ENCODE results near the gene RNF14. TPM values are rescaled to one million over a fixed set of nuclear protein-coding genes. Genes with fewer than 3 reads are reported as not detected.
A peak's percentile ranks its signal among the peaks of the same experiment; 100 is the strongest.

Gene RNF14
- total and polyA plus RNA-seq, 9 of the 15 experiments (the other 6 are each of a cell fraction or from before 2014, with no cell fraction given): 36.3 to 140 (median 75.1) TPM

DNA sequence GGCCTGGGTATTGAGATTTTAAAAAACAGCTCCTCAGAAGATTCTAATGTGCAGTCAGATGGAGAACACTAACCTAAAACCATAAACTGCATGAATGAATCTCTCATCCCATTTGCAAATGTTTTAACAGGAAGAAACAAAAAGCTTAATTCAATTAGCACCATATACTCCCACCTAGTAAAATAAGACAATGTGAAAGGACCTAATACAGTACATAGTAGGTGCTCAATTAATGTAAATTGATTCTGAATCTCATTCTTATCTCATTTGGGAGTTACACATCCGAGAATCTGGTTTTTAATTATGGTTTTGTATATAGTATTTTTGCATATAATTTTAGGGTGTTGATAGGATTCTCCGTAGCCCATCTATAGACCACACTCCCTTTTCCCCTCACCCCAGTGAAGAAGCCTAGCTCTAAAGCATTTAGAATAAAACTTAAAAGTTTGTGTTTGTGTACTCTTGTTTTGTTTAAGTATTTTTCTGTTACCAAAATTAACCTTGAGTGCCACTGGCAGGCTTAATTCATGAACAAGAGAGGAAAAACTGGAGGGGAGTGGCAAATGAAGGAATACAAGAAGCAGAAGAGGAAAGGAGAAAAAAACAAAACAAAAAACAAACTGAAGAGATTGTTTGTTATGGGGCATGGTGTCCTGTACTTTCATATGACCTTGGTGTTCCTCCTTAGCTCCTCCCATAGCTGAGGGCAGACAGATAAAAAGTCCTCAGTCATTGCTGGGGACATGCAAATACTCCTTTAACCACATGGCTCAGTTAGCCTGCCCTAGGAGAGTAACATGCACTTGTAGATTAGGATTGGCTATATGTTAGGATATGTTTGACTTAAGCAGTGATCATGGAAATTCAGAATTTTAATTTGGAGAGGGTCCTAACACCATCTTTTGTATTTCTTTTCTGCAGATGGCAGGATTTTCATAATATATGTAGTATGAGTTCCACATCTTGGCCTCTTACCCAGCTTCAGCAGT lies 1.2 kb downstream of the RNF14 start (continued):
- TF ChIP-seq, protein P1, sequence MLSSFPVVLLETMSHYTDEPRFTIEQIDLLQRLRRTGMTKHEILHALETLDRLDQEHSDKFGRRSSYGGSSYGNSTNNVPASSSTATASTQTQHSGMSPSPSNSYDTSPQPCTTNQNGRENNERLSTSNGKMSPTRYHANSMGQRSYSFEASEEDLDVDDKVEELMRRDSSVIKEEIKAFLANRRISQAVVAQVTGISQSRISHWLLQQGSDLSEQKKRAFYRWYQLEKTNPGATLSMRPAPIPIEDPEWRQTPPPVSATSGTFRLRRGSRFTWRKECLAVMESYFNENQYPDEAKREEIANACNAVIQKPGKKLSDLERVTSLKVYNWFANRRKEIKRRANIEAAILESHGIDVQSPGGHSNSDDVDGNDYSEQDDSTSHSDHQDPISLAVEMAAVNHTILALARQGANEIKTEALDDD (IDR thresholded peaks at IDR 0.05): peak; percentile 77
- no peak for TF ChIP-seq E2F3 (CRISPR knock-in tag; IDR thresholded peaks at IDR 0.05)
- TF ChIP-seq ZNF121 (CRISPR knock-in tag; conservative IDR thresholded peaks at IDR 0.05): no peak
- TF ChIP-seq NFIC (IDR thresholded peaks at IDR 0.05): no peak
- TF ChIP-seq CEBPB (tag; IDR thresholded peaks at IDR 0.05): no peak
- no peak for TF ChIP-seq U2AF2 (optimal IDR thresholded peaks at IDR 0.05; ENCODE audit: low read depth, low read length)
- TF ChIP-seq CREM (IDR thresholded peaks at IDR 0.05; ENCODE audit: low read depth): 0 out of 2 replicates have a peak, but pooled peaks have one; percentile 28
- TF ChIP-seq, protein P2, sequence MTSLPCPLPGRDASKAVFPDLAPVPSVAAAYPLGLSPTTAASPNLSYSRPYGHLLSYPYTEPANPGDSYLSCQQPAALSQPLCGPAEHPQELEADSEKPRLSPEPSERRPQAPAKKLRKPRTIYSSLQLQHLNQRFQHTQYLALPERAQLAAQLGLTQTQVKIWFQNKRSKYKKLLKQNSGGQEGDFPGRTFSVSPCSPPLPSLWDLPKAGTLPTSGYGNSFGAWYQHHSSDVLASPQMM (CRISPR knock-in tag; IDR thresholded peaks at IDR 0.05): no peak
- TF ChIP-seq, protein P3, sequence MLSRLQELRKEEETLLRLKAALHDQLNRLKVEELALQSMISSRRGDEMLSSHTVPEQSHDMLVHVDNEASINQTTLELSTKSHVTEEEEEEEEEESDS (CRISPR knock-in tag; IDR thresholded peaks at IDR 0.05): no peak
- no peak for TF ChIP-seq ZNF707 (CRISPR knock-in tag; conservative IDR thresholded peaks at IDR 0.05)
- TF ChIP-seq CEBPG (CRISPR knock-in tag; IDR thresholded peaks at IDR 0.05): no peak
- TF ChIP-seq CEBPG (tag; conservative IDR thresholded peaks at IDR 0.05 in 1 of 2, IDR thresholded peaks at IDR 0.05 in 1 of 2): no peak
- TF ChIP-seq STAG1 (CRISPR knock-in tag; IDR thresholded peaks at IDR 0.05; ENCODE audit: borderline replicate concordance): no peak
- no peak for TF ChIP-seq NR2C2 (CRISPR knock-in tag; IDR thresholded peaks at IDR 0.05)
- peak; percentile 78 for TF ChIP-seq NR2C2 (tag; IDR thresholded peaks at IDR 0.05)
- TF ChIP-seq ARNT (IDR thresholded peaks at IDR 0.05): peak in 1 of 2 experiments; percentile 62; a peak in 1 of 4 replicates
- TF ChIP-seq MYC (IDR thresholded peaks at IDR 0.05; ENCODE audit: low read depth, low read length): peak; percentile 83
- TF ChIP-seq MYC (CRISPR knock-in tag; IDR thresholded peaks at IDR 0.05; ENCODE audit: borderline replicate concordance, low read depth): no peak
- TF ChIP-seq SRF (CRISPR knock-in tag; IDR thresholded peaks at IDR 0.05): no peak
- no peak for TF ChIP-seq FOXJ2 (tag; IDR thresholded peaks at IDR 0.05)
- no peak for TF ChIP-seq HOXB6 (CRISPR knock-in tag; IDR thresholded peaks at IDR 0.05; ENCODE audit: borderline replicate concordance)
- TF ChIP-seq ZNF589 (CRISPR knock-in tag; IDR thresholded peaks at IDR 0.05; ENCODE audit: low read depth): no peak
- TF ChIP-seq, protein P4, sequence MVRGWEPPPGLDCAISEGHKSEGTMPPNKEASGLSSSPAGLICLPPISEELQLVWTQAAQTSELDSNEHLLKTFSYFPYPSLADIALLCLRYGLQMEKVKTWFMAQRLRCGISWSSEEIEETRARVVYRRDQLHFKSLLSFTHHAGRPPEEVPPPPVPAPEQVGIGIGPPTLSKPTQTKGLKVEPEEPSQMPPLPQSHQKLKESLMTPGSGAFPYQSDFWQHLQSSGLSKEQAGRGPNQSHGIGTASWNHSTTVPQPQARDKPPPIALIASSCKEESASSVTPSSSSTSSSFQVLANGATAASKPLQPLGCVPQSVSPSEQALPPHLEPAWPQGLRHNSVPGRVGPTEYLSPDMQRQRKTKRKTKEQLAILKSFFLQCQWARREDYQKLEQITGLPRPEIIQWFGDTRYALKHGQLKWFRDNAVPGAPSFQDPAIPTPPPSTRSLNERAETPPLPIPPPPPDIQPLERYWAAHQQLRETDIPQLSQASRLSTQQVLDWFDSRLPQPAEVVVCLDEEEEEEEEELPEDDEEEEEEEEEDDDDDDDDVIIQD (CRISPR knock-in tag; IDR thresholded peaks at IDR 0.05): no peak
- peak; percentile 76 to 85 for TF ChIP-seq FOXK2 (conservative IDR thresholded peaks at IDR 0.05 in 1 of 2, IDR thresholded peaks at IDR 0.05 in 1 of 2; ENCODE audit: low read depth in 2 of 2)

Data from K562 (cell line).